T-helper 1 cell treated with Interleukin-12 subunit alpha and Interleukin-12 subunit beta and Interleukin-4 antibody, amounts not matched to agents 30 ng/mL and 1 ng/mL, for 36 hours (primary cell): ENCODE measurements around the gene DCUN1D2. TPM values are rescaled to one million over a fixed set of nuclear protein-coding genes. Genes with fewer than 3 reads are reported as not detected.
"Not testable (repeated sequence)": the region's sequence is repeated elsewhere in the genome, so short reads cannot be mapped to it uniquely, and the experiment has no call there.

ENCODE experiments used
- intact Hi-C: fragments of 100-400 bp; cut with micrococcal nuclease; formaldehyde crosslinking; loops from one replicate; pipeline ENCODE4 v1.15.1; 2024
- total RNA-seq: library from RNA; stranded (reverse); gene quantifications from 2 replicates; pipeline ENCODE4 v1.2.3, GENCODE V29; 2022

Gene DCUN1D2
- total RNA-seq = 22.7 and 28.8 TPM in 2 replicates

GRCh38 chr13:113490496-113491417, at the start of gene DCUN1D2:
DCUN1D2 (minus strand) TSS chr13:113490711; CDS start chr13:113490669, 42 bp downstream.
- intact Hi-C loops = loop anchor here (1.0 to 10.0 kb wide), 9 partner anchors 94 to 906 kb away; partner anchors contain the start of genes ATP11A, LAMP1, PCID2 and PROZ

GRCh38 chr13:113539822-113540221, 49.3 kb upstream of the DCUN1D2 start:
- intact Hi-C loops = no loop called here

DNA sequence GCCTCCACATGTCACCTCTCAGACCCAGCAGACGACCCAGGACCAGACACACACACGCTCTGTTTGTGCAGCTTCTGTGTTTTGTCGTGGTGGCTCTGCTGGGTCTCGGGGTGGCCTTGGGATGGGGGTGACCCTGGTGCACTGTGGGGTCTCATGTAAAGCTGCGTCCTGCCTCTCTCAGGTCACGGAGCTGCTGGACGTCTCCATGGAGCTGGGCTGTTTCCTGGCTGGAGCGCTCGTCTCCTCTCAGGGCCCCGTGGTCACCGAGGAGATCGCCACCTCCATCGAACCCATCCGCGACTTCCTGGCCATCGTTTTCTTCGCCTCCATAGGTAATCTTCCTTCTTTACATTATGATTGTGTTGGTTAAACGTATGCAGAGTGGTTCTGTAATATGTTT, 48.7 kb upstream of the DCUN1D2 start:
- intact Hi-C loops = no loop called here

DNA sequence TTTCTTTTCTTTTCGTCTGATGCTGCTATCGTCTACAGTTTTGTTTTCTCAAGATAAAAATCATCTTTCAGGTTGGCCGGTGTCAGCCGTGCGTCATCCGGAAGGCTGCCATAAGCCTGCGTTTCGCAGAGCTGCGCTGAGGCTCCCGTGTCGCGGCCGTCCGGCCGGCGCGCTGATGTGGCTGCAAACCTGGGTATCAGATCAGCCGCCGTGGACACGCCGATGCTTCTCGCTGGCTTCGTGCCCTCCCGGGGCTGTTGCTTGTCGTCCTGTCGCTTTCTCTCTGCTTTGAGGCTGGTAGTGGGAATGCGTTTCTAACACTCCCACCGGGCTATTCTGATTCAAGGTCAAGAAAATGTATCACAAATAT, 48.2 kb upstream of the DCUN1D2 start:
- intact Hi-C loops = no loop called here

DNA sequence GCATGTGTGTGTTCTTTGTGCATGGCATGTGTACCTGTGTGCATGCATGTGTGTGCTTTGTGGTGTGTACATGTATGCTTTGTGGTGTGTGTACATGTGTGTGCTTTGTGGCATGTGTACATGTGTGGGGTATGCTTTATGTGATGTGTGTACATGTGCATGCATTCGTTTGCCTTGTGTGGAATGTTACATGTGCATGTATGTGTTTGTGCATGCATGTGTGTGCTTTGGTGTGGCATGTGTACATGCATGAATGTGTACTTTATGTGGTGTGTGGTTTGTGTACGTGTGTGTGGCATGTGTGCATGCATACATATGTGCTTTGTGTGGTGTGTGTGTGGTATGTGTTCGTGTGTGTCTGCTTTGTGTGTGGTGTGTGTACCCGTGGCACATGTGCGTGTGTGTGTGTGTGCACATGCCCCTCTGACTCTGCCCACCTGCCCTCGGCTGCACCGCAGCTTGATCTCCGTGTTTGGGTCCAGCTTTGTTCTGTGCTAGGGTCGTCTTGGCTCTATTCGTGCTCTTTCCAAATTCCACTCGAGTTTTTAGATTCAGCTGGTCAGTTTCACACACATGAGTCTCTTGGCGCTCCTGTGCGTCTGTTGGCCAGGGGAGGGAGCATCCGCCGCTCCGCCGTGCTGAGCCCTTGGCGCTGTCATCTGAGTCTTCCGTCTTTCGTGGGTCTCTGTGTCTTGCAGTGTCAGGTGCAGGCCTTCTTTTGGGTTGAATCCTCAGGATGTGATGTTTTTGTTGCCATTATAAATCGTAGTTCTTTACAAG, 47.6 kb upstream of the DCUN1D2 start:
- intact Hi-C loops = no loop called here

- intact Hi-C loops = no loop called here
Measured at GRCh38 chr13:113537205-113537604, 46.7 kb upstream of the DCUN1D2 start.

DNA sequence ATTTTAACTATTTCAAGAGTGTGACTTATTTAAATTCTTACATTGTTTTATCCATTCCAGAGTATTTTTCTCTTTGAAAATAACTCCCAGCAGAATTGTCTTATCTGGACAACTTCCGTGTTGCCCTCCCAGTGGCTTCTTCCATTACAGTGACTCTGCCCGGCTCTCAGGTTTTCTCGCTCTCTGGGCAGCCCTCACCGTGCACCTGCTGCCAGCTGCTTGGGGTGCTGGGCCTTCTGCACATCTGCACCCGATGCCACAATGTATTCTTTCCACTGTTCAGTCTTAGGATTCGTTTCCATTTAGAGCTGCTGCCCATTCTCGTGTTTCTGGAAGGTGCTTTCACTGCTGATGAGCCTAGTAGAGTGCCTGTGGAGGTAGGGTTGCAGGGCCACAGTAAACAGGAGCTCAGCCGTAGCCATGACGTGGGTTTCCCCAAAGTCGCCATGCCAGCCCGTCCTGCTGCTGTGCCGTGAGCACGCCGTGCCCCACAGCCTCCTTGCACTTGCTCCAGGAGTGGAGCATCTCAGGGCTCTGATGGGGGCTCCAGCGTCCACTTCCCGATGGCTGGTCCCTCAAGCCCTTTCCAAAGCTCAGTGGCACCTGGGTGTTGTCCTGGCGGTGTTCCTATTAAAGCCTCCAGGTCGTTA, 46.1 kb upstream of the DCUN1D2 start:
- intact Hi-C loops = no loop called here

DNA sequence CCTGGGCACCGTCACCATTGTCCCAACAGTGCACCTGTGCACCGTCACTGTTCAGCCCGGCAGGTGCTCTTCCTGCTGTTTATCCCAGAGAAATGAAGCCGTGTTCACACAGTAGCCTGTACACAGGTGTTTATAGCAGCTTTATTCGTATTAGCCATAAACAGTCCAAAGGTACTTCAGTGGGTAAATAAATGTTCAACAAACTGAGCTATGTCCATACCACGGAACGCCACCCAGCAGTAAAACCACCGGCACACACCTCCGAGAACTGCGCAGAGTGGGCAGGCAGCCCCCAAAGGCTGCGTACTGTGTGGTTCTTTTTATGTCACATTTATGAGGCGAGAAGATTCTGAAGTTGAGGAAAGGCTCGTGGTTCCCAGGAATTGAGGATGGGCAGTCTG, 44.9 kb upstream of the DCUN1D2 start:
- intact Hi-C loops = no loop called here

DNA sequence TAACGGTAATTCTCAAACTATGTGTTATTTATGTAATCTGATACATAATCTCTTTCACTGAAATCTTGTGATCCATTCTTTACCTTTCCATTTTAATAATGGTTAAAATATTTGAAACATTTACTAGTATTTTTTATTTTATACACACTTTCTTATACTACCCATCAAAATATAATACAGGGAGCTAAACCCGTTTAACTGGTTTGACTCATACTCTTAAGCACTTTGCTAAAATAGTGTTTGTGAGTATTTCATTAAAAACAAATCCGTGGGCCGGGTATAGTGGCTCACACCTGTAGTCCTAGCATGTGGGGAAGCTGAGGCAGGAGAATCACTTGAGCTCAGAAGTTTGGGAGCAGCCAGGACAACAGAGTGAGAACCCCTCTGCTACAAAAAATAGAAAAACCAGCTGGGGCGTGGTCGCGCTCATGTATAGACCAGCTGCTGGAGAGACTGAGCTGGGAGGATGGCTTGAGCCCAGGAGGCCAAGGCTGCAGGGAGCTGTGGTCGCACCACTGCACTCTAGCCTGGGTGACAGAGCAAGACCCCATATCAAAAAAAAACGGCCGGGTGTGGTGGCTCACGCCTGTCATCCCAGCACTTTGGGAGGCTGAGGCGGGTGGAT, 43.8 kb upstream of the DCUN1D2 start:
- intact Hi-C loops = no loop called here

GRCh38 chr13:113533161-113533840, 42.8 kb upstream of the DCUN1D2 start:
- intact Hi-C loops = no loop called here

GRCh38 chr13:113532156-113532806, 41.8 kb upstream of the DCUN1D2 start:
- intact Hi-C loops = no loop called here

- intact Hi-C loops = no loop called here
Measured at GRCh38 chr13:113531041-113531873, 40.7 kb upstream of the DCUN1D2 start.

GRCh38 chr13:113528813-113529180, 38.3 kb upstream of the DCUN1D2 start:
- intact Hi-C loops = no loop called here

DNA sequence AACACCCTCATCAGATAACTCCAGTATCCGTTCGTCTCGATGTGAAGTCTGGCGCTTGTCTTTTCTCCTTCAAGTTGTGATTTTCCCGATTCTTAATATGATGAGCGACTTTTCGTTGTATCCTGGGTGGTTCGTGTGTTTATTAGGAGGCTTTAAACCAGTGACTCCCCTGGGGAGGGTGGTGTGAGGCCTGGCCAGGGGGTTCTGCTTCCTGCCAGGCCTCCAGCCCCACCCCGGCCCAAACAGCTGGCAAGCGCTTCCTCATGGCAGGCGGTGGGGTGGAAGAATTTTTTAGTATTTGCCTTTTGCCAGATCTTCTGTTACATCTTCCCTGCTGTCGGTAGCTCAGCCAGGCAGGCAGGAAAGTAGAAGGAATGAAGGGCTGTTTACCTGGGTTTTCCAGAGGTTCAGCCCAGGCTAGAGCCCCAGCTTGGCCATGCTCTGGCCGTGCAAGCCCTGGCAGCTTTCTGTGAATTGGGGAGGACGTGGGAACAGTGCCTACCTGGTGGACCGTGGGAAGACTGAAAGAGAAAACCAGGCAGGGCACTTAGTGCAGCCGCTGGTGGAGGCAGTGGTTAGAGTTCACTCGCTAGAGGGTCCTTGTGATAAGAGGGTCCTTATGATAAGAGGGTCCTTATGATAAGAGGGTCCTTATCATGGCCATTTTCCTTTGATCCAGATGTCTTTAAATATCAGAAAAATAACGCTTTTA, 37.7 kb upstream of the DCUN1D2 start:
- intact Hi-C loops = no loop called here

GRCh38 chr13:113527272-113527958, 36.9 kb upstream of the DCUN1D2 start:
- intact Hi-C loops = no loop called here

- intact Hi-C loops = no loop called here
Measured at GRCh38 chr13:113526466-113527220, 36.1 kb upstream of the DCUN1D2 start.

DNA sequence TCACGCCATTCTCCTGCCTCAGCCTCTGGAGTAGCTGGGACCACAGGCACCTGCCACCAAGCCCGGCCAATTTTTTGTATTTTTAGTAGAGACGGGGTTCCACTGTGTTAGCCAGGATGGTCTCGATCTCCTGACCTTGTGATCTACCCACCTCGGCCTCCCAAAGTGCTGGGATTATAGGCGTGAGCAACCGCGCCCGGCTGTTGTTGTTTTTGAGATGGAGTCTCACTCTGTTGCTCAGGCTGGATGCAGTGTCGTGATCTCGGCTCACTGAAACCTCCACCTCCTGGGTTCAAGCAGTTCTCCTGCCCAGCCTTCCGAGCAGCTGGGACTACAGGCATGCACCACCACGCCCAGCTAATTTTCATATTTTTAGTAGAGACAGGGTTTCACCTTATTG, 31.9 kb upstream of the DCUN1D2 start:
- intact Hi-C loops = not testable (repeated sequence)
